Thymus (tissue), 11 donors: ENCODE measurements around the gene CAPN11. TPM values are rescaled to one million over a fixed set of nuclear protein-coding genes. Genes with fewer than 3 reads are reported as not detected.
A peak's percentile ranks its signal among the peaks of the same experiment; 100 is the strongest.

Experiments
- DNase-seq, 9 donors: peaks; one replicate each; pipeline ENCODE4 v3.0.0-alpha.2; 2013; ENCODE audit warnings: low spot score in 9 of 9, low read depth in 6 of 9, missing footprints in 1 of 9
- H3K27ac ChIP-seq, 2 donors: one replicate each; pipeline ENCODE4 v1.5.1; 2013; ENCODE audit warnings: control low read depth in 1 of 2, low read depth in 1 of 2, low read length in 1 of 2, mild to moderate bottlenecking in 1 of 2, moderate library complexity in 1 of 2
- H3K27me3 ChIP-seq, 2 donors: one replicate each; pipeline ENCODE4 v1.5.1; 2013; ENCODE audit warnings: low read length in 1 of 2; ENCODE audit not compliant: control insufficient read depth in 2 of 2, insufficient read depth in 1 of 2
- H3K36me3 ChIP-seq, 2 donors: one replicate each; pipeline ENCODE4 v1.5.1; 2013; ENCODE audit warnings: low read length in 1 of 2, mild to moderate bottlenecking in 1 of 2, moderate library complexity in 1 of 2; ENCODE audit not compliant: control insufficient read depth in 2 of 2, insufficient read depth in 2 of 2
- H3K4me1 ChIP-seq, 2 donors: one replicate each; pipeline ENCODE4 v1.5.1; 2013; ENCODE audit warnings: low read length in 2 of 2; ENCODE audit not compliant: control insufficient read depth in 2 of 2, insufficient read depth in 2 of 2
- H3K4me3 ChIP-seq, 2 donors: one replicate each; pipeline ENCODE4 v1.5.1; 2013; ENCODE audit warnings: low read length in 2 of 2, control low read depth in 1 of 2, mild to moderate bottlenecking in 1 of 2
- H3K9me3 ChIP-seq, 2 donors: one replicate each; pipeline ENCODE4 v1.5.1; 2013; ENCODE audit warnings: low read length in 1 of 2, mild to moderate bottlenecking in 1 of 2; ENCODE audit not compliant: control insufficient read depth in 2 of 2, insufficient read depth in 1 of 2
- WGBS: extraction: QIAGEN DNeasy Blood & Tissue Kit; methylation state at CpG from one replicate; pipeline ENCODE4 v1.1.7; 2013; 5-methylcytosine and 5-hydroxymethylcytosine counted together
- polyA plus RNA-seq: library from polyadenylated mRNA; stranded (reverse); fragments of 200-250 nt; gene quantifications from one replicate; pipeline ENCODE4 v1.2.3, GENCODE V29; 2013
- total RNA-seq: library from RNA; stranded (reverse); fragments of 120-200 nt; gene quantifications from one replicate; pipeline ENCODE4 v1.2.4, GENCODE V29; 2013
- donor health status: healthy.

Gene CAPN11
- total and polyA plus RNA-seq, 2 donors: 1.0 to 3.5 TPM

DNA sequence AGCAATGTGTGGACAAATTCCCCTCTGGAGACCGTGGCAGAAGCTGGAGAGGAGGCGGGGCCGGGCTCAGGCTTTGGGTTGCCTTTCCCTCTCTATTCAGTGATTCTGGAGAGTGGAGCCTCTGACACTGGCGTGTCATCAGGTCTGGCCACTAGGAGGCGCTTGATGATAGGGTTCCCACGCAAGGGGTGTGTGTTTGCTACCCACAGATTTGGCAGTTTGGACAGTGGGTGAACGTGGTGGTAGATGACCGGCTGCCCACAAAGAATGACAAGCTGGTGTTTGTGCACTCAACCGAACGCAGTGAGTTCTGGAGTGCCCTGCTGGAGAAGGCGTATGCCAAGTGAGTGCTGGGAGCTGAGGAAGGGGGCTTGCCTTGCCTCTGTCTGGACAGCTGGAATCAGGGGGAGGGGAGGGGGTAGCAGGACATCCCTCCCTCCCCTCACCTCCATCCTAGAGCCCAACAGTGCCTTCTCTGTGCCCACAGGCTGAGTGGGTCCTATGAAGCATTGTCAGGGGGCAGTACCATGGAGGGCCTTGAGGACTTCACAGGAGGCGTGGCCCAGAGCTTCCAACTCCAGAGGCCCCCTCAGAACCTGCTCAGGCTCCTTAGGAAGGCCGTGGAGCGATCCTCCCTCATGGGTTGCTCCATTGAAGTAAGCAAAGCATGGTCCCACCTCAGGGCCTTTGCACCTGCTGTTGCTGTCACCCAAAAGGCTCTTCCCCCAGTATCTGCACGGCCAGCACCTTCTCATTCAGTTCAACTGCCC, 14.3 kb downstream of the CAPN11 start:
- Histone ChIP-seq H3K27me3 (no peaks in the 10 kb centered on the region), H3K4me1 (peaks cover 9 to 53% of the 10 kb centered on the region in 2 donors), H3K9me3 (peaks cover 1 to 8% of the 10 kb centered on the region in 2 donors), H3K27ac (no peak overlapping the region), H3K36me3 (no peaks in the 10 kb centered on the region), H3K4me3 (no peak overlapping the region)
- WGBS: 33% methylated on average over 15 of the region's 15 CpGs
- peak in 6 of 9 donors; percentile 68 to 87 (median 76) for DNase-seq

DNA sequence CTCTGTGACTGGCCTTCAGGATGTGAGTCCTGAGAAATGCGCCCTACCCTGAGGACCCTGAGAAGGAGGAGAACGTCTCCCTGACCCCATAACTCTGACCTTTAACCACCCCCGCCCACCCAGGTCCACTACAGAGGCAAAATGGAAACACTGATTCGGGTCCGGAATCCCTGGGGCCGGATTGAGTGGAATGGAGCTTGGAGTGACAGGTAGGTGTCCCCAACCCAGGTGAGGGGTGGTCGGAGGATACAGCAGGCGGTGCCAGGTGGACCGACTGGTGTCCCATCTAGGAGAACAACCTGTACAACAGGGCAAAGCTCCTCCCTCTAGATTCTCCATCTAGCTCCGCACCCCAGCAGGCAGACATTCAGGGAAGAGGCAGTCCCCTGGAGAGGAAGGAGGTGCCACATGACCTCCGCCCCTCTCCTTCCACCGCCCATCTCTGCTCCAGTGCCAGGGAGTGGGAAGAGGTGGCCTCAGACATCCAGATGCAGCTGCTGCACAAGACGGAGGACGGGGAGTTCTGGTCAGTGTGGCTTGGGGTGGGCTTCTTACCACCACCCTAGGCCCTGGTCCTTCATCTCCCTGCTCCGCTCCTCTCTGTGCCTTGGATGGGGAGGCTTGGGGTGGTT, 17.6 kb downstream of the CAPN11 start:
- no peak for DNase-seq
- WGBS: 82% methylated on average over 15 of the region's 15 CpGs
- H3K27ac ChIP-seq: no peak overlapping the region
- H3K4me1 ChIP-seq: peaks cover 7 to 31% of the 10 kb centered on the region in 2 donors
- peaks cover 0 to 1% of the 10 kb centered on the region in 2 donors for H3K9me3 ChIP-seq
- H3K36me3 ChIP-seq: no peaks in the 10 kb centered on the region
- H3K4me3 ChIP-seq: no peak overlapping the region
- no peaks in the 10 kb centered on the region for H3K27me3 ChIP-seq

DNA sequence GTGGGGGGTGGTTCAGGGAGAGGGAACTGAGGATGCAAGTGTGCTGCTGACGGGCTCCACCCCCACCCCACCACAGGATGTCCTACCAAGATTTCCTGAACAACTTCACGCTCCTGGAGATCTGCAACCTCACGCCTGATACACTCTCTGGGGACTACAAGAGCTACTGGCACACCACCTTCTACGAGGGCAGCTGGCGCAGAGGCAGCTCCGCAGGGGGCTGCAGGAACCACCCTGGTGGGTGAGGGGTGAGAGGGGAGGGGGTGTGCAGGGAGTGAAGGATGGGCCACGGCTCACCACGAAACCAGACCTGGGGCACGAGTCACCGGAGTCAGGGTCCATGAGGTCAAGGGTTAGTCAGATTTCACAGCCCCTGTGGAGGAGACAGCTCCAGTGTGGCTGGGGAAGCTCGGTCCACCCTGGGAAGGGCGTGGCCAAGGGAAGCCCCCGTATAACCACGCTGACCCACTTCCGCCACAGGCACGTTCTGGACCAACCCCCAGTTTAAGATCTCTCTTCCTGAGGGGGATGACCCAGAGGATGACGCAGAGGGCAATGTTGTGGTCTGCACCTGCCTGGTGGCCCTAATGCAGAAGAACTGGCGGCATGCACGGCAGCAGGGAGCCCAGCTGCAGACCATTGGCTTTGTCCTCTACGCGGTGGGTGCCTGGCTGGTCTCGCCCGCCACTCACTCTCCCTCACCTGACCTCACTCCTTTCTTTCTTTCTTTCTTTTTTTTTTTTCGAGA, 18.3 kb downstream of the CAPN11 start:
- Histone ChIP-seq H3K4me3 (no peak overlapping the region), H3K27ac (no peak overlapping the region), H3K9me3 (peaks cover 0 to 1% of the 10 kb centered on the region in 2 donors), H3K27me3 (no peaks in the 10 kb centered on the region), H3K4me1 (peaks cover 7 to 26% of the 10 kb centered on the region in 2 donors), H3K36me3 (no peaks in the 10 kb centered on the region)
- DNase-seq: no peak
- WGBS: 19% methylated on average over 24 of the region's 24 CpGs

DNA sequence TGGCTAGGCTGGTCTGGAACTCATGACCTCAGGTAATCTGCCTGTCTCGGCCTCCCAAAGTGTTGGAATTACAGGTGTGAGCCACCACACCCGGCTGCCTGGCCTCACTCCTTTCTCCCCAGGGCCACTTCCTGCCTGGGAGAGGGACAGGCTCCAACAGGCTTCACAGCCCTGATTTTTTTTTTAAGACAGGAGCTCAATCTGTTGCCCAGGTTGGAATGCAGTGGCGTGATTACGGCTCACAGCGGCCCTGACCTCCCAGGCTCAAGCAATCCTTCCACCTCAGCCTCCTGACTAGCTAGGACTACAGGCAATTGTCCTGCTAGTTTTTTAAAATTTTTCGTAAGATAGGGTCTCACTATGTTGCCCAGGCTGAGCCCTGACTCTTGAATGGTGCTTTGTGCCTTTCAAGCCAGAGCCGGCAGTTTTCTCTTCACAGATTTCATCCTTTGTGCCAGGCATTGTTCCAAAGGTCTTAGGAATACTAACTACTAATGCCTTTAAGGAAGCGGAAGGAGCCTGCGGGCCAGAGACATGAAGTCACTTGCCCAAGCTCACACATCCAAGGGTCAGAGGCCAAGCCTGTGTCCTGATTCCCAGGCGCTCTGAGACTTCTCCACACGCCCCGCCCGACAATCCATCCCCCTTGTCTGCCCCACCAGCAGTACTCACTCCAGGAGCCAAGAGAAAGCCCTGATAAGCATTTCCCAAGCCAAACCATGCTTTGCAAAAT, 19.2 kb downstream of the CAPN11 start:
- H3K27me3 ChIP-seq: no peaks in the 10 kb centered on the region
- H3K27ac ChIP-seq: no peak overlapping the region
- H3K4me3 ChIP-seq: no peak overlapping the region
- no peak for DNase-seq
- no peaks in the 10 kb centered on the region for H3K9me3 ChIP-seq
- no peaks in the 10 kb centered on the region for H3K36me3 ChIP-seq
- WGBS: 98% methylated on average over 13 of the region's 13 CpGs
- peaks cover 7 to 18% of the 10 kb centered on the region in 2 donors for H3K4me1 ChIP-seq

DNA sequence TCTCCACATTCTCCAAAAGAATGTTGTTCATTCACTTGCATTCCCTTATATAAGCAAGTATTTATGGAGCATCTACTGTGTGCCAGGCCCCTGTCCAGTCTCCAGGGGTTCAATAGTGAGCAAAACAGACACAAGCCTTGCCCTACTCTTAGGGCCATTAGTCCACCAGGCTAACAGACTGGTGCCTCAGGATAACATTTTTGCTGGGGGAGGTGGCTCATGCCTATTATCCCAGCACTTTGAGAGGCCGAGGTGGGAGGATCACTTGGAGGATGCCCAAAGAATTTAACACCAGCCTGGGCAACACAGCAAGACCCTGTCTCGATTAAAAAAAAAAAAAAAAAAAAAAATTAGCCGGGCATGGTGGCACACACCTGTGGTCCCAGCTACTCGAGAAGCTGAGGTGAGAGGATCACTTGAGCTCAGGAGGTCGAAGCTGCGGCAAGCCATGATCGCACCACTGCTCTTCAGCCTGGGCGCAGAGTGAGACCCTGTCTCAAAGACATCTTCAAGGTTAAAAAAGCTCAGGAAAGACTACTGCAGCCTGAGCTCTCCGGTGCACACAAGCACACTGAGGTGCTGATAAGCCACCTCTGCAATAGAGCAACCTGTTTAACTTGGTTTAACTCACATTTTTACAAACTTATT, 19.9 kb downstream of the CAPN11 start:
- no peak overlapping the region for H3K27ac ChIP-seq
- 96% methylated on average over 9 of the region's 9 CpGs for WGBS
- no peak for DNase-seq
- H3K36me3 ChIP-seq: no peaks in the 10 kb centered on the region
- no peaks in the 10 kb centered on the region for H3K9me3 ChIP-seq
- no peak overlapping the region for H3K4me3 ChIP-seq
- peaks cover 7 to 14% of the 10 kb centered on the region in 2 donors for H3K4me1 ChIP-seq
- H3K27me3 ChIP-seq: no peaks in the 10 kb centered on the region

DNA sequence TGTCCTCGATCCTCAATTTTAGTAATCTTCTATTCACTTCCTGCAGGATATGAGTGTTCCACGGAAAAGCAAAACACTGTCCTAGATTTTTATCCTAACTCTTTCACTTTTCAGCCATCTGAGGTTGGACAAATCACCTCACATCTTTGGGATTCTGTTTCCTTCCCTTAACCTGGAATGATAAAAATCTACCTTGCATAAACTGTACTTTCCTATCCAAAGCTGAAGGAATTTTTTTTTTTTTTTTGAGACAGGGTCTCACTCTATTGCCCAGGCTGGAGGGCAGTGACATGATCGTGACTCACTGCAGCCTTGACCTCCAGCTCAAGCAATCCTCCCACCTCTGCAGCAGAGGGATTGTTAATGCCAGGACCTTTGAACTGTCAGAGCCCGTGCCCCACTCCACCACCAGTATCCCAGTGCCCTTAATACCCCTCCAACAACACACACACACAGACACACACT, 20.5 kb downstream of the CAPN11 start:
- Histone ChIP-seq H3K4me1 (peaks cover 7 to 14% of the 10 kb centered on the region in 2 donors), H3K27ac (no peak overlapping the region), H3K4me3 (no peak overlapping the region), H3K9me3 (no peaks in the 10 kb centered on the region), H3K27me3 (no peaks in the 10 kb centered on the region), H3K36me3 (no peaks in the 10 kb centered on the region)
- no peak for DNase-seq
- 92% methylated on average over 4 of the region's 4 CpGs for WGBS

DNA sequence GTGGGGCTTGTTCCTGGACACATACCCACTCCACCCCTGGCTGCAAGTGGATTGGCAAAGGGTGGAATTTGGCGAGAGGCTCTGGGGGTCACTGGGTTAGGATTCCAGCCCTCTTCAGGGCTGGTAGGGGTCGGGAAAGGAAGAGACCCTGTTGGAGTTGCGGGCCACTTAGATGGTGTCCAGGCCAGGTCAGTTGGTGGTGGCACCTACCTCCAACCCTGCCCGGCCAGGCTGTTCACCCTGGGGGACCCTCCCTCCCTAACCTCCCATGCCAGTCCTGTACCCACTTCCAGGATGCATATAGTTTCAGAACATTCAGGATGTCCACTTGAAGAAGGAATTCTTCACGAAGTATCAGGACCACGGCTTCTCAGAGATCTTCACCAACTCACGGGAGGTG, 21.0 kb downstream of the CAPN11 start:
- Histone ChIP-seq H3K36me3 (no peaks in the 10 kb centered on the region), H3K4me1 (peaks cover 7 to 14% of the 10 kb centered on the region in 2 donors), H3K9me3 (no peaks in the 10 kb centered on the region), H3K27ac (no peak overlapping the region), H3K4me3 (no peak overlapping the region), H3K27me3 (no peaks in the 10 kb centered on the region)
- DNase-seq: no peak
- WGBS: 98% methylated on average over 7 of the region's 7 CpGs

DNA sequence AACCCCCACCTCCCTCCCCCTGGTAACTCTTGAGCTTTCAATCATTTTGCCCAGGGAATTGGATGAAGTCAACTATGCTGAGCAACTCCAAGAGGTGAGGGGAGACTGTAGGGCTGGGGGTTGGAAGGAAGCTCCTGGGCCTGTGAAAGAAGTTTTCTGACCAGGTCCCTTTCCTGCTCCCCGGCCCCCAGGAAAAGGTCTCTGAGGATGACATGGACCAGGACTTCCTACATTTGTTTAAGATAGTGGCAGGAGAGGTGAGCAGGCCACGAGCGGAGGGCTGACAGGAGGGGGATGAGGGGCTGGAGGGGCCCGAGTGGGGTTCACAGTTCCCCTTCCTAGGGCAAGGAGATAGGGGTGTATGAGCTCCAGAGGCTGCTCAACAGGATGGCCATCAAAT, 21.8 kb downstream of the CAPN11 start:
- Histone ChIP-seq H3K4me3 (no peak overlapping the region), H3K36me3 (no peaks in the 10 kb centered on the region), H3K9me3 (no peaks in the 10 kb centered on the region), H3K27me3 (no peaks in the 10 kb centered on the region), H3K4me1 (peaks cover 7 to 16% of the 10 kb centered on the region in 2 donors), H3K27ac (no peak overlapping the region)
- no peak for DNase-seq
- 93% methylated on average over 4 of the region's 4 CpGs for WGBS
